GM12878 (cell line): Measurements from ENCODE around the gene POLR1A. TPM values are rescaled to one million over a fixed set of nuclear protein-coding genes. Genes with fewer than 3 reads are reported as not detected.

Source experiments
- CBX3 ChIP-seq: fragments of 200-600 bp; sonication (generic); IDR thresholded peaks from 2 replicates; pipeline ENCODE4 v1.6.1; 2016; ENCODE audit warnings: low read depth, borderline replicate concordance
- CHD1 ChIP-seq: IDR thresholded peaks from 2 replicates; pipeline ENCODE4 v1.6.1; 2012; ENCODE audit warnings: low read depth, low read length, improper control_type of control experiment
- DPF2 ChIP-seq: fragments of 450-650 bp; IDR thresholded peaks from 2 replicates; pipeline ENCODE4 v1.6.1; 2017; ENCODE audit warnings: mild to moderate bottlenecking
- ESRRA ChIP-seq: IDR thresholded peaks from 2 replicates; pipeline ENCODE4 v1.6.1; 2012; ENCODE audit warnings: mild to moderate bottlenecking, low read length, improper control_type of control experiment
- HDGF ChIP-seq: fragments of 450-650 bp; IDR thresholded peaks from 2 replicates; pipeline ENCODE4 v1.6.1; 2016; ENCODE audit warnings: antibody characterized with exemption
- IKZF1 ChIP-seq: fragments of 450-650 bp; conservative IDR thresholded peaks from 2 replicates; pipeline ENCODE4 v1.6.1; 2017; ENCODE audit warnings: antibody characterized with exemption, mild to moderate bottlenecking
- IRF5 ChIP-seq: fragments of 450-650 bp; IDR thresholded peaks from 2 replicates; pipeline ENCODE4 v1.6.1; 2017; ENCODE audit warnings: borderline replicate concordance
- KLF5 ChIP-seq: fragments of 450-650 bp; IDR thresholded peaks from 2 replicates; pipeline ENCODE4 v1.6.1; 2014; ENCODE audit warnings: mild to moderate bottlenecking; ENCODE audit not compliant: partially characterized antibody
- MEF2B ChIP-seq: fragments of 450-650 bp; IDR thresholded peaks from 2 replicates; pipeline ENCODE4 v1.6.1; 2018; ENCODE audit warnings: mild to moderate bottlenecking, moderate library complexity; ENCODE audit not compliant: partially characterized antibody, poor library complexity, severe bottlenecking
- NBN ChIP-seq: fragments of 450-650 bp; IDR thresholded peaks from 2 replicates; pipeline ENCODE4 v1.6.1; 2016
- NFYA ChIP-seq: IDR thresholded peaks from 2 replicates; pipeline ENCODE4 v1.6.1; 2011; ENCODE audit warnings: low read depth, mild to moderate bottlenecking, low read length, improper control_type of control experiment, borderline replicate concordance
- NKRF ChIP-seq: fragments of 450-650 bp; conservative IDR thresholded peaks from 2 replicates; pipeline ENCODE4 v1.6.1; 2017; ENCODE audit warnings: mild to moderate bottlenecking, moderate library complexity
- POLR2AphosphoS2 ChIP-seq: IDR thresholded peaks from 2 replicates; pipeline ENCODE4 v1.6.1; 2011; ENCODE audit warnings: low read depth, mild to moderate bottlenecking, low read length, improper control_type of control experiment, moderate library complexity
- SUZ12 ChIP-seq: fragments of 200-600 bp; sonication (generic); IDR thresholded peaks from one replicate; pipeline ENCODE4 v1.6.1; 2018; ENCODE audit warnings: antibody characterized with exemption, mild to moderate bottlenecking; ENCODE audit not compliant: unreplicated experiment
- ZBTB40 ChIP-seq: fragments of 450-650 bp; IDR thresholded peaks from 2 replicates; pipeline ENCODE4 v1.6.1; 2016; ENCODE audit warnings: mild to moderate bottlenecking, moderate library complexity, borderline replicate concordance
- ZNF384 ChIP-seq: IDR thresholded peaks from 2 replicates; pipeline ENCODE4 v1.6.1; 2012; ENCODE audit warnings: low read depth, mild to moderate bottlenecking, low read length, improper control_type of control experiment, borderline replicate concordance
- ZNF592 ChIP-seq: fragments of 450-650 bp; IDR thresholded peaks from 2 replicates; pipeline ENCODE4 v1.6.1; 2017; ENCODE audit warnings: mild to moderate bottlenecking, moderate library complexity
- ZNF622 ChIP-seq: fragments of 450-650 bp; IDR thresholded peaks from 2 replicates; pipeline ENCODE4 v1.6.1; 2017; ENCODE audit warnings: mild to moderate bottlenecking, inconsistent platforms
- polyA plus RNA-seq, 11 experiments: library from polyadenylated mRNA; depleted of rRNA in 4 of 11; unstranded in 6 of 11; stranded (reverse) in 5 of 11; fragments of >200 nt; fragmentation: Nextera tagmentation in 4 of 11; fragmentation: Illumina TruSeq in 1 of 11; extraction: Ambion mirVana in 4 of 11; extraction: Trizol in 1 of 11; gene quantifications; 1 replicate in 1 of 11; 2 replicates in 10 of 11; pipeline versions ENCODE4 v1.2.1 to v1.2.3, GENCODE V29; 2011 to 2016; ENCODE audit warnings: inconsistent platforms in 2 of 11, missing spikeins in 2 of 11, low read depth in 1 of 11
- total RNA-seq, 4 experiments: library from RNA; depleted of rRNA in 3 of 4; stranded (reverse); fragments of >200 nt in 3 of 4; fragmentation: Illumina TruSeq in 1 of 4; extraction: Trizol in 1 of 4; gene quantifications; 2 replicates each; pipeline versions ENCODE4 v1.2.1 to v1.2.3, GENCODE V29; 2013 to 2021

Gene POLR1A
- total and polyA plus RNA-seq, 10 of the 15 experiments (the other 5 are each of a cell fraction or from before 2014, with no cell fraction given), result 2.1 to 53.9 (median 17.8) TPM

DNA sequence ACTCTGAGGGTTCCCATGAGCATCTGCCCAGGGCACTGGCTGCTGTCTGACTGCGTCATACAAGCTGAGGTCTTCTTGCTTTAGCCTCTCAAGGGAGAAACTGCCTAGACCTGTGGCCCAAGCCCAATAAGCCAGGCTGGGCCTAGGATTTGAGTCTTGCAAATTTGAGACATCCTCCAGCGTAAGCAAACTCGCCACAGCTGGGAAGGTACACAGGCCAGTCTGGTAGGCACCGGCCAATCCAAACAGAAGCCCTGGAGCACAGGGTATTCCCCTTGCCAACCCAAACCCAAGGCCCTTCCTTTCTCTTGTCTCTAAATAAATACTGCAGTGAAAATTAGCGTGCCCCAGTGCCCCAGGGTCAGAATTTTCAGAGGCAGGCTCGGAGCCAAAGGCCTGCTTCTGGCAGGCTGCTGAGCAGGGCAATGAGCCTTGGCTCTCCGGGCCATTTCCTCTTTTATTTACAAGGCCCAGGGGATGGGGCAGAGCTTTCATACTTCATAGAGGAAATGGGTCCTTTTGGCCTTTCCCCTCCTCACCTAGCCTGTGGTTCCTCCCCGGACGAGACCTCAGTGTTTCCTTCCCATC, 33.3 kb downstream of the POLR1A start (continued):
- no peak for TF ChIP-seq ZBTB40
- TF ChIP-seq IKZF1, result peak; percentile 50
- no peak for TF ChIP-seq POLR2AphosphoS2
- TF ChIP-seq CBX3, result no peak
- TF ChIP-seq ZNF384, result no peak
- no peak for TF ChIP-seq NFYA
- TF ChIP-seq MEF2B, result peak; percentile 32
- no peak for TF ChIP-seq SUZ12
- TF ChIP-seq ZNF592, result no peak
- no peak for TF ChIP-seq HDGF
- TF ChIP-seq NKRF, result no peak
- TF ChIP-seq ZNF622, result no peak
- no peak for TF ChIP-seq ESRRA
- no peak for TF ChIP-seq KLF5
- no peak for TF ChIP-seq NBN
- TF ChIP-seq DPF2, result peak; percentile 34; the same call in 1 of the 2 replicates
- TF ChIP-seq CHD1, result no peak
- no peak for TF ChIP-seq IRF5
